SK-N-SH (cell line): ENCODE results near the gene ADAMTS20. TPM values are rescaled to one million over a fixed set of nuclear protein-coding genes. Genes with fewer than 3 reads are reported as not detected.

Experiments used
- CTCF ChIA-PET: fragments of 300-600, 350-600 bp; formaldehyde crosslinking; extraction: SDS; loops from one replicate; lab custom pipeline; 2021; lab: Yijun Ruan, JAX
- POLR2A ChIA-PET: fragments of 350-600 bp; sonication (Branson Sonifier 250); formaldehyde crosslinking; extraction: SDS; loops from one replicate; lab custom pipeline; 2020; ENCODE audit warnings: antibody characterized with exemption, inconsistent platforms; lab: Yijun Ruan, JAX
- DNase-seq: peaks from one replicate; pipeline ENCODE4 v3.0.0; 2012
- H2AFZ ChIP-seq: fragments of 200-600 bp; sonication (generic); 2 replicates; pipeline ENCODE4 v1.8.1; 2016; ENCODE audit warnings: antibody characterized with exemption, mild to moderate bottlenecking, low read depth
- H3F3A ChIP-seq: fragments of 200-600 bp; sonication (generic); replicated peaks from 2 replicates; pipeline ENCODE3; 2016; ENCODE audit warnings: antibody characterized with exemption, mild to moderate bottlenecking; ENCODE audit not compliant: insufficient read depth
- H3K27ac ChIP-seq, 2 experiments: fragments of 200-500 bp in 1 of 2; fragments of 200-600 bp in 1 of 2; sonication (Bioruptor generic) in 1 of 2; sonication (generic), shearing (Covaris generic) in 1 of 2; 2 replicates each; pipeline versions ENCODE4 v1.5.1 to v1.6.1; 2014 to 2016; ENCODE audit warnings: low read depth in 2 of 2, inconsistent platforms in 1 of 2, low read length in 1 of 2, mild to moderate bottlenecking in 1 of 2, mixed read lengths in 1 of 2
- H3K27me3 ChIP-seq: fragments of 200-600 bp; sonication (generic), shearing (Covaris generic); 2 replicates; pipeline ENCODE4 v1.6.1; 2016; ENCODE audit warnings: mixed run types; ENCODE audit not compliant: insufficient read depth
- H3K36me3 ChIP-seq, 2 experiments: fragments of 200-500 bp in 1 of 2; fragments of 200-600 bp in 1 of 2; sonication (Bioruptor generic) in 1 of 2; sonication (generic) in 1 of 2; replicated peaks in 1 of 2; 2 replicates each; pipeline versions ENCODE3 to v1.5.1; 2014 to 2016; ENCODE audit warnings: low read length in 1 of 2, mild to moderate bottlenecking in 1 of 2; ENCODE audit not compliant: insufficient read depth in 2 of 2, control insufficient read depth in 1 of 2
- H3K4me1 ChIP-seq, 2 experiments: fragments of 200-500 bp in 1 of 2; fragments of 200-600 bp in 1 of 2; sonication (Bioruptor generic) in 1 of 2; sonication (generic), shearing (Covaris generic) in 1 of 2; 2 replicates each; pipeline versions ENCODE4 v1.5.1 to v1.6.1; 2014 to 2016; ENCODE audit warnings: low read depth in 1 of 2, low read length in 1 of 2, mixed run types in 1 of 2; ENCODE audit not compliant: insufficient read depth in 2 of 2, control insufficient read depth in 1 of 2
- H3K4me2 ChIP-seq: fragments of 200-600 bp; sonication (generic), shearing (Covaris generic); 2 replicates; pipeline ENCODE4 v1.6.1; 2017; ENCODE audit warnings: mixed run types
- H3K4me3 ChIP-seq, 2 experiments: fragments of 200-500 bp in 1 of 2; fragments of 200-600 bp in 1 of 2; sonication (Bioruptor generic) in 1 of 2; sonication (generic), shearing (Covaris generic) in 1 of 2; 2 replicates each; pipeline versions ENCODE4 v1.5.1 to v1.8.1; 2014 to 2016; ENCODE audit warnings: low read depth in 2 of 2, inconsistent platforms in 1 of 2, low read length in 1 of 2, mild to moderate bottlenecking in 1 of 2, mixed read lengths in 1 of 2, moderate library complexity in 1 of 2
- H3K79me2 ChIP-seq: fragments of 200-600 bp; sonication (generic); 2 replicates; pipeline ENCODE4 v1.8.1; 2017; ENCODE audit warnings: mild to moderate bottlenecking; ENCODE audit not compliant: insufficient read depth
- H3K9ac ChIP-seq: fragments of 200-600 bp; sonication (generic); 2 replicates; pipeline ENCODE4 v1.6.1; 2017; ENCODE audit warnings: mixed run types
- H3K9me2 ChIP-seq: fragments of 200-600 bp; sonication (generic); 2 replicates; pipeline ENCODE4 v1.6.1; 2017; ENCODE audit warnings: mixed run types
- H3K9me3 ChIP-seq: fragments of 200-600 bp; sonication (generic); 2 replicates; pipeline ENCODE4 v1.6.1; 2017; ENCODE audit warnings: mixed run types, mild to moderate bottlenecking, moderate library complexity
- H4K20me1 ChIP-seq: fragments of 200-600 bp; sonication (generic); 2 replicates; pipeline ENCODE4 v1.6.1; 2017; ENCODE audit warnings: mild to moderate bottlenecking, mixed run types; ENCODE audit not compliant: insufficient read depth
- CHD2 ChIP-seq: fragments of 150-350 bp; IDR thresholded peaks from 2 replicates; pipeline ENCODE4 v1.6.1; 2018; ENCODE audit warnings: low read length; ENCODE audit not compliant: partially characterized antibody
- ELF1 ChIP-seq: IDR thresholded peaks from 2 replicates; pipeline ENCODE4 v1.4.0; 2012
- EZH2phosphoT487 ChIP-seq: fragments of 200-600 bp; sonication (generic); IDR thresholded peaks from 2 replicates; pipeline ENCODE4 v1.6.1; 2017; ENCODE audit warnings: low read depth, mixed run types, mild to moderate bottlenecking, antibody characterized with exemption, moderate library complexity, borderline replicate concordance
- FOSL2 ChIP-seq: IDR thresholded peaks from 2 replicates; pipeline ENCODE4 v1.4.0; 2012; ENCODE audit warnings: low read depth, mild to moderate bottlenecking, moderate library complexity, borderline replicate concordance
- GABPA ChIP-seq: IDR thresholded peaks from 2 replicates; pipeline ENCODE4 v1.4.0; 2012; ENCODE audit warnings: low read depth, mild to moderate bottlenecking
- GATA2 ChIP-seq: sonication (generic); formaldehyde crosslinking; IDR thresholded peaks from 2 replicates; pipeline ENCODE4 v1.5.0; 2020; ENCODE audit warnings: mild to moderate bottlenecking, missing genetic modification reagents
- IRF3 ChIP-seq: fragments of 150-350 bp; IDR thresholded peaks from 2 replicates; pipeline ENCODE4 v1.6.1; 2016; ENCODE audit warnings: mild to moderate bottlenecking, low read depth, low read length
- JUND ChIP-seq: IDR thresholded peaks from 2 replicates; pipeline ENCODE4 v1.4.0; 2012
- MXI1 ChIP-seq: IDR thresholded peaks from 2 replicates; pipeline ENCODE4 v1.6.1; 2012; ENCODE audit warnings: mild to moderate bottlenecking, low read depth, low read length, improper control_type of control experiment
- NFIC ChIP-seq: IDR thresholded peaks from 2 replicates; pipeline ENCODE4 v1.4.0; 2012; ENCODE audit warnings: borderline replicate concordance
- POLR2AphosphoS5 ChIP-seq: IDR thresholded peaks from 2 replicates; pipeline ENCODE4 v1.6.1; 2012; ENCODE audit warnings: low read depth, low read length
- RAD21 ChIP-seq: IDR thresholded peaks from 2 replicates; pipeline ENCODE4 v1.6.1; 2012; ENCODE audit warnings: mild to moderate bottlenecking, low read length
- RCOR1 ChIP-seq: fragments of 150-350 bp; IDR thresholded peaks from 2 replicates; pipeline ENCODE4 v1.6.1; 2017; ENCODE audit warnings: antibody characterized with exemption, low read length
- RFX5 ChIP-seq: IDR thresholded peaks from 2 replicates; pipeline ENCODE4 v1.6.1; 2012; ENCODE audit warnings: mild to moderate bottlenecking, improper control_type of control experiment, low read length
- RXRA ChIP-seq: IDR thresholded peaks from 2 replicates; pipeline ENCODE4 v1.4.0; 2012; ENCODE audit warnings: low read depth, mild to moderate bottlenecking, borderline replicate concordance
- SIN3A ChIP-seq: IDR thresholded peaks from 2 replicates; pipeline ENCODE4 v1.6.1; 2012; ENCODE audit warnings: low read depth, mild to moderate bottlenecking, low read length, moderate library complexity, borderline replicate concordance
- SMC3 ChIP-seq: IDR thresholded peaks from 2 replicates; pipeline ENCODE4 v1.6.1; 2012; ENCODE audit warnings: low read depth, low read length, improper control_type of control experiment
- TAF1 ChIP-seq: IDR thresholded peaks from 2 replicates; pipeline ENCODE4 v1.6.1; 2012; ENCODE audit warnings: low read depth, mild to moderate bottlenecking, low read length, moderate library complexity, borderline replicate concordance
- TEAD4 ChIP-seq: IDR thresholded peaks from 2 replicates; pipeline ENCODE4 v1.4.0; 2012; ENCODE audit warnings: mild to moderate bottlenecking, borderline replicate concordance; ENCODE audit not compliant: insufficient read depth
- USF2 ChIP-seq: fragments of 150-350 bp; IDR thresholded peaks from 2 replicates; pipeline ENCODE4 v1.6.1; 2017; ENCODE audit warnings: antibody characterized with exemption, low read length, low read depth, borderline replicate concordance
- YY1 ChIP-seq: IDR thresholded peaks from 2 replicates; pipeline ENCODE4 v1.4.0; 2012; ENCODE audit warnings: low read depth, mild to moderate bottlenecking
- WGBS: methylation state at CpG from one replicate; pipeline ENCODE4 v1.1.6; 2017; ENCODE audit warnings: low lambda C conversion rate; 5-methylcytosine and 5-hydroxymethylcytosine counted together
- polyA plus RNA-seq, 3 experiments: library from polyadenylated mRNA; depleted of rRNA; stranded (reverse); fragments of >200 nt; gene quantifications; 2 replicates each; pipeline ENCODE4 v1.2.3, GENCODE V29; 2012

Gene ADAMTS20
- polyA plus RNA-seq, 1 of the 3 experiments (the other 2 are of a cell fraction): not detected

GRCh38 chr12:43436597-43436996 lies 115.4 kb downstream of the ADAMTS20 start:
- H3K4me1 ChIP-seq: no peaks in the 10 kb centered on the region
- H3K9me3 ChIP-seq: no peaks in the 10 kb centered on the region
- no peak for TF ChIP-seq TAF1
- TF ChIP-seq NFIC: 0 out of 2 replicates have a peak, but pooled peaks have one; percentile 29
- TF ChIP-seq SMC3: no peak
- TF ChIP-seq CHD2: no peak
- WGBS: 53% methylated on average over 4 of the region's 4 CpGs
- no peaks in the 10 kb centered on the region for H3K36me3 ChIP-seq
- no peak overlapping the region for H3K4me2 ChIP-seq
- H3K4me3 ChIP-seq: no peak overlapping the region
- ChIA-PET CTCF (no interaction called here), POLR2A (no interaction called here)
- no peaks in the 10 kb centered on the region for H3K79me2 ChIP-seq
- H3K27ac ChIP-seq: no peak overlapping the region
- H3K27me3 ChIP-seq: no peaks in the 10 kb centered on the region
- no peak overlapping the region for H3K9ac ChIP-seq
- no peaks in the 10 kb centered on the region for H3K9me2 ChIP-seq
- peak; percentile 7 for DNase-seq
- no peaks in the 10 kb centered on the region for H4K20me1 ChIP-seq
- H3F3A ChIP-seq: no peaks in the 10 kb centered on the region
- no peak overlapping the region for H2AFZ ChIP-seq

GRCh38 chr12:43434614-43435013 lies 117.4 kb downstream of the ADAMTS20 start:
- CTCF ChIA-PET: interaction anchor here (0.6 to 1.5 kb wide), 4 partner anchors 8 to 448 kb away, joined by 3 to 16 read pairs (median 5); no protein-coding TSS in a partner anchor
- 48% methylated on average over 2 of the region's 2 CpGs for WGBS

GRCh38 chr12:43428088-43428600 lies 123.9 kb downstream of the ADAMTS20 start:
- no peaks in the 10 kb centered on the region for H3K9me3 ChIP-seq
- H3K4me3 ChIP-seq: no peak overlapping the region
- peak; percentile 10 for DNase-seq
- POLR2A ChIA-PET: no interaction called here
- no peak overlapping the region for H3K4me2 ChIP-seq
- H3K9ac ChIP-seq: no peak overlapping the region
- H3K4me1 ChIP-seq: peaks cover 0 to 5% of the 10 kb centered on the region in 2 experiments; a peak in 2 of 4 replicates
- H3K27ac ChIP-seq: no peak overlapping the region
- H3K36me3 ChIP-seq: no peaks in the 10 kb centered on the region
- 19% methylated on average over 5 of the region's 5 CpGs for WGBS
- TF ChIP-seq EZH2phosphoT487 (no peak), TEAD4 (no peak), RFX5 (no peak), GABPA (no peak), CHD2 (no peak), RCOR1 (no peak), SIN3A (no peak), IRF3 (no peak), YY1 (no peak), USF2 (no peak), RAD21 (no peak), FOSL2 (no peak)
- no peaks in the 10 kb centered on the region for H4K20me1 ChIP-seq
- no peak overlapping the region for H2AFZ ChIP-seq
- no peaks in the 10 kb centered on the region for H3K9me2 ChIP-seq
- no peaks in the 10 kb centered on the region for H3F3A ChIP-seq
- no peaks in the 10 kb centered on the region for H3K27me3 ChIP-seq
- no peaks in the 10 kb centered on the region for H3K79me2 ChIP-seq
- CTCF ChIA-PET: interaction anchor here (1.2 to 4.7 kb wide), 2 partner anchors 16 to 454 kb away, joined by 3 to 39 read pairs; no protein-coding TSS in a partner anchor

More at GRCh38 chr12:43434614-43435013, 117.4 kb downstream of the ADAMTS20 start:
- Histone ChIP-seq H4K20me1 (no peaks in the 10 kb centered on the region), H2AFZ (no peak overlapping the region), H3K79me2 (no peaks in the 10 kb centered on the region), H3K27ac (no peak overlapping the region), H3K4me3 (no peak overlapping the region), H3F3A (no peaks in the 10 kb centered on the region), H3K9me3 (no peaks in the 10 kb centered on the region), H3K27me3 (no peaks in the 10 kb centered on the region), H3K36me3 (no peaks in the 10 kb centered on the region), H3K9ac (no peak overlapping the region), H3K4me1 (no peaks in the 10 kb centered on the region), H3K9me2 (no peaks in the 10 kb centered on the region), H3K4me2 (no peak overlapping the region)
- POLR2A ChIA-PET: no interaction called here
- TF ChIP-seq NFIC (no peak), ELF1 (no peak), GATA2 (no peak), POLR2AphosphoS5 (no peak), MXI1 (no peak), JUND (no peak), RCOR1 (no peak), FOSL2 (no peak), RXRA (no peak)
- DNase-seq: no peak
